DND-41 (cell line): ENCODE measurements around the gene PTPRO.

Experiments
- CTCF ChIP-seq: IDR thresholded peaks from 2 replicates; pipeline ENCODE4 v1.5.1; 2012; ENCODE audit warnings: borderline replicate concordance, low read length, moderate library complexity, mild to moderate bottlenecking; ENCODE audit not compliant: poor library complexity, severe bottlenecking; ENCODE audit errors: extremely low read depth
- EZH2 ChIP-seq: IDR thresholded peaks from 3 replicates; pipeline ENCODE4 v1.6.1; 2012; ENCODE audit warnings: borderline replicate concordance, low read depth, mild to moderate bottlenecking, moderate library complexity, low read length, inconsistent platforms; ENCODE audit not compliant: severe bottlenecking

DNA sequence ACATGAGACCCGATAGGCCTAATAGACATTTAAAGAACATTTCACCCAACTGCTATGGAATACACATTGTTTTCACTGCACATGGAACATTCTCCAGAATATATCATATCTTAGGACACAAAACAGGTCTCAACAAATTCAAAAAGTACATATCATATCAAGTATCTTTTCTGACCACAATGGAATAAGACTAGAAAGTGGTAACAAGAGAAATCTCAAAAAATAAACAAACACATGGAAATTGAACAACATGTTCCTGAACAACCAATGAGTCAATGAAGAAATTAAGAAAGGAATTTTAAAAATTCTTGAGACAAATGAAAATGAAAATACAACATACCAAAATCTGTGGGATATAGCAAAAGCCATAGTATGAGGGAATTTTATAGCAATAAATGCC, 208.1 kb downstream of the PTPRO start:
- TF ChIP-seq CTCF, result no peak
- TF ChIP-seq EZH2, result no peak
